Activated T-cell treated with anti-CD3 and anti-CD28 coated beads for 48 hours (primary cell): ENCODE results near the gene OR2S2.

ENCODE experiments used
- DNase-seq: peaks from one replicate; pipeline ENCODE4 v3.0.0-alpha.2; 2020; ENCODE audit warnings: low read depth

The OR2S2 gene

DNA sequence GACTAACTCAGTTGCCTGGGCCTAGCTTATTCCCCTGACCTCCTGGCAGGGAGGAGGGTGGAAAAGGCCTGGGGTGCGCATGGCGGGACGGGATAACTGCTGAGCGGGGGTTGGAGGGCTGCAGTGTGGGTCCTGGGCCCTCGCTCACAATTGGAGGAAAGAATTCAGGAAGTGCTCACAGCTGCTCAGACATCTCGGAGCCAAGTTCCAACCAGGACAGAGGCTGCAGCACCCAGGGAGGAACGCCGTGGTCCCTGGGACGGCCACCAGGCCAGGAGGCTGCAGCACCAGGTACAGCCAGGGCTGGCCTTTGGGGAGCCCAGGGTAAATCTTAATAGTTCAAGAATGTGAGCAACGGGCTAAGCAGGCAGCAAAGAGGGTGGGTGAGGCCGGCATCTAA is 48.7 kb downstream of the OR2S2 start, which contains the start of gene SPAAR:
Gene SPAAR, plus strand, starts transcription at position 217 of the 400 bp plus-strand sequence. CDS start 974 bp downstream, outside the sequence.
- DNase-seq = no peak

DNA sequence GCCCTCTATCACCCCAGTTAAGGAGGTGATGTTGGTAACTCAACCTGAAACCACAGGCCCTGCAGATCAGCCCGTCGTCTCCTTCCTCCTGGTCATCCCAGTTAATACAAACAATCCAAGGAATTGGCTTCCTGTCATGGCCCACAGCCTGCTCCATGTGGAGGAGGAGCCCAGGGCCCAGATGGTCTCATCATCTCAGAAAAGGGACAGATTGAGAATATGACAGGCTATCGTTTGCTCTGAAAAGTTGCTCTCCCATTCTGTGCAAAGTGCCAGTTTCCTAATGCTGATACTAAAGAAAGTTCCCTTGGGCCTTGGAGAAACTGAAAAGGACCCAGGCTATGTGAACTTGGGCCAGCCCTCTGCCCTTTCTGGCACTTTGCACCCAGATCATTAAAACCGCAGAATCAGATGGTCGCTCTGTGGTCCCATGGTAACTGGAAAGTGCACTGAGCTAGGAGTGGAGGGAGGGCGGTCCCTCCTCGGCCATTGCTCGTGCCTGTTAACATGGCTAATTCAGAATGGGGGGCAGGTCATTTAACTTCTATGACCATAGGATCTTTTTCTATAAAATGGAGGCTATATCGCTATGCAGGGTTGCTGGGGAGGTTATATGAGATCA is 49.3 kb downstream of the OR2S2 start:
- no peak for DNase-seq

DNA sequence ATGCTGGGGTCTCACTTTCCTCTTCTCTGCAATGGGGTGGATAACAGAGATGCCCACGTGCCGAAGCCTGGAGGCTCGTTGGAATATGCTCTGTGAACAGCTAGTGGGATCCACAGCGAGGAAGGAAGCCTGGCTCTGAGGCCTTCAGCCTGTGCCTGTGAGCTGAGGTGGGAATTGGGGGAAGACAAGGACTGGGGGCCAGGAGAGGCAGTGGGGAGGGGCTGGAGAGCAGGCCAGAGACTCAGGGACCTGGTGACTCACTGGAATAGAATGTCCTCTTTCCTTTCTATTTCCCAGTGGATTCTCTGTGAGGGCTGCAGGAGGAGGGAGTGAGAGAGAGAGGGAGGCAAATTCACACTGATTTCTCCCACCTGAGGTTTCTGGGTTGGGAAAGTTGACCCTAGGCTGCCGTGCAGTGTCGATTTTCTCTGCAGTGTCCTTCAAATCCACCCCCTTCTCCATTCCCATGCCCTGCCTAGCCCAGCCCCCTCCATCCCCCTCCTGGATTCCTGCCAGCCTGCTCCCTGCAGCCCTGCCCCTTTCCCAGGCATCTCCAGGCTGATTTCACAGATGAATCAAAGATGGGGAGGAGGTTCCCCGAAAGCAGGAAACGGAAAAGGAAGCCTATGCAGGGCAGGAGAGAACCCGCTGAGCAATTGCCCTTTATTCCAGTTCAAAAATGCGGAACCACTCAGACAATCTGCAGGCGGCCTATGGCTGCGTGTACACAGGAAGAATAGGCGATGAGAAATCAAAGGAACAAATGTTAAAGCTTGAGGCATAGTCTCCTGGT is 50.0 kb downstream of the OR2S2 start:
- no peak for DNase-seq
